Brain microvascular endothelial cell (primary cell): ENCODE results near the gene ABTB1.

Experiments
- DNase-seq: peaks from one replicate; pipeline ENCODE4 v3.0.0-alpha.2; 2020
- H3K27ac ChIP-seq: fragments of 250-450 bp; sonication (Bioruptor Pico); 2 replicates; pipeline ENCODE4 v1.5.1; 2020; ENCODE audit warnings: mild to moderate bottlenecking, moderate library complexity
- H3K27me3 ChIP-seq: fragments of 250-450 bp; sonication (Bioruptor Pico); replicated peaks from 2 replicates; pipeline ENCODE4 v1.5.1; 2020; ENCODE audit warnings: mild to moderate bottlenecking
- H3K36me3 ChIP-seq: fragments of 250-450 bp; sonication (Bioruptor Pico); replicated peaks from 2 replicates; pipeline ENCODE4 v1.5.1; 2020; ENCODE audit warnings: mild to moderate bottlenecking
- H3K4me3 ChIP-seq: 2 replicates; pipeline ENCODE4 v1.5.1; 2011; ENCODE audit warnings: low read depth, mild to moderate bottlenecking, control low read depth, low read length, moderate library complexity
- in situ Hi-C: cut with HindIII; loops from 2 replicates; pipeline ENCODE4 v1.10.0; 2017; ENCODE audit warnings: low sequenced_read_pairs, low pct_ligation_motif_present
- TF ChIP-seq, protein P1 (sequence below): IDR thresholded peaks from 2 replicates; pipeline ENCODE4 v1.5.1; 2011; ENCODE audit warnings: low read depth, mild to moderate bottlenecking, moderate library complexity, low read length, control low read depth, inconsistent platforms; ENCODE audit errors: missing control alignments

The ABTB1 gene

DNA sequence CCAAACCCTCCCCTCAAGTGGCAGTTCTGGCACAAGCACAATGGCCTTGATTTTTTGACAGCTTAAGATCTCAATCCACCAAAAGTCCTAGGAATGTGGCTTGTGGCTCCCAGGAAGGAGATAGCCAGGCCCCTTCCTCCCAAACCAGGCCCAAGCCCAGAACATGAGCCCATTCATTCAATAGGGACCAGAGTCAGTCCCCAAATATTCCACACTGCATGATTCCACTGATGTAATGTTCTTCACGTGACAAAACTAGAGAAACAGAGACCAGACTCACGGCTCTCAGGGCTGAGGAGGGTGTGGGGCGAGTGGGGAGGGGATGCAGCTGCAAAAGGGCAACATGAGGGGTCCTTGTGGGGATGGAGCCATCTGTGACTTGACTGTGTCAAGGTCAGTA, 25.5 kb downstream of the ABTB1 start:
- no peak for DNase-seq
- in situ Hi-C loops, result no loop called here
- no peak overlapping the region for H3K4me3 ChIP-seq
- H3K27ac ChIP-seq, result no peak overlapping the region
- no peaks in the 10 kb centered on the region for H3K27me3 ChIP-seq
- TF ChIP-seq, protein P1, sequence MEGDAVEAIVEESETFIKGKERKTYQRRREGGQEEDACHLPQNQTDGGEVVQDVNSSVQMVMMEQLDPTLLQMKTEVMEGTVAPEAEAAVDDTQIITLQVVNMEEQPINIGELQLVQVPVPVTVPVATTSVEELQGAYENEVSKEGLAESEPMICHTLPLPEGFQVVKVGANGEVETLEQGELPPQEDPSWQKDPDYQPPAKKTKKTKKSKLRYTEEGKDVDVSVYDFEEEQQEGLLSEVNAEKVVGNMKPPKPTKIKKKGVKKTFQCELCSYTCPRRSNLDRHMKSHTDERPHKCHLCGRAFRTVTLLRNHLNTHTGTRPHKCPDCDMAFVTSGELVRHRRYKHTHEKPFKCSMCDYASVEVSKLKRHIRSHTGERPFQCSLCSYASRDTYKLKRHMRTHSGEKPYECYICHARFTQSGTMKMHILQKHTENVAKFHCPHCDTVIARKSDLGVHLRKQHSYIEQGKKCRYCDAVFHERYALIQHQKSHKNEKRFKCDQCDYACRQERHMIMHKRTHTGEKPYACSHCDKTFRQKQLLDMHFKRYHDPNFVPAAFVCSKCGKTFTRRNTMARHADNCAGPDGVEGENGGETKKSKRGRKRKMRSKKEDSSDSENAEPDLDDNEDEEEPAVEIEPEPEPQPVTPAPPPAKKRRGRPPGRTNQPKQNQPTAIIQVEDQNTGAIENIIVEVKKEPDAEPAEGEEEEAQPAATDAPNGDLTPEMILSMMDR, result no peak
- no peaks in the 10 kb centered on the region for H3K36me3 ChIP-seq

DNA sequence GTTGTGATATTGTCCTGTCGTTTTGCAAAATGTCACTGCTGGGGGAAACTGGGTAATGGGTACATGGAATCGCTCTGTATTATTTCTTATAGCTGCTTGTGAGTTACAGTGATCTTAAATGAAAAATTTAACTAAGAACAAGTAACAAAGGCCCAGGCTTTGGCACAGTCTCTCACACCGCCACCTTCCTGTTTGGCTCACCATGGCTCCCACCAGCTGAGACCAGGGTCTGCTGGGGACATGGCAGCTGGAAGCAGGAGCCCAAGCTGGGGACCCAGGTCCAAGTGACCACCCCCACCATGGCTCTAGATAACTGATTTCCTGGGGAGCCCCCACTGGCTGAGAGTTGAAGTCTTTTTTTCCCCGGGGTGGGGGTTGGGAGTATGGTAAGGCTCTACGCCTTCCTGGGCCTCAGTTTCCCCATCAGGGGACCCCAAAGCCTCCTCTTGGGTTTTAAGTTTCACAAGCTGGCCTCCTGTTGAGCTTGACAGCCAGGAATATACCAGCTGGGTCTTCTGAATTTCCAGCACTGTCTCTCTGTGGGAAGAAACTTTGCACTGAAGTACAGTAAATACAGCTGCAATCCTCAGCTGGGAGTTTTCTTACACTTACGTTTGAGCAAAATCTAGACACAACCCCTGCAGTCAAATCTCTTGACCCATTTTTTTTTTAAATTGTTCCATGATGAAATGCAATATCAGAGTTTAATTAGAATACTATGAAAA, 26.1 kb downstream of the ABTB1 start:
- in situ Hi-C loops, result no loop called here
- DNase-seq, result no peak
- TF ChIP-seq, protein P1, result no peak

DNA sequence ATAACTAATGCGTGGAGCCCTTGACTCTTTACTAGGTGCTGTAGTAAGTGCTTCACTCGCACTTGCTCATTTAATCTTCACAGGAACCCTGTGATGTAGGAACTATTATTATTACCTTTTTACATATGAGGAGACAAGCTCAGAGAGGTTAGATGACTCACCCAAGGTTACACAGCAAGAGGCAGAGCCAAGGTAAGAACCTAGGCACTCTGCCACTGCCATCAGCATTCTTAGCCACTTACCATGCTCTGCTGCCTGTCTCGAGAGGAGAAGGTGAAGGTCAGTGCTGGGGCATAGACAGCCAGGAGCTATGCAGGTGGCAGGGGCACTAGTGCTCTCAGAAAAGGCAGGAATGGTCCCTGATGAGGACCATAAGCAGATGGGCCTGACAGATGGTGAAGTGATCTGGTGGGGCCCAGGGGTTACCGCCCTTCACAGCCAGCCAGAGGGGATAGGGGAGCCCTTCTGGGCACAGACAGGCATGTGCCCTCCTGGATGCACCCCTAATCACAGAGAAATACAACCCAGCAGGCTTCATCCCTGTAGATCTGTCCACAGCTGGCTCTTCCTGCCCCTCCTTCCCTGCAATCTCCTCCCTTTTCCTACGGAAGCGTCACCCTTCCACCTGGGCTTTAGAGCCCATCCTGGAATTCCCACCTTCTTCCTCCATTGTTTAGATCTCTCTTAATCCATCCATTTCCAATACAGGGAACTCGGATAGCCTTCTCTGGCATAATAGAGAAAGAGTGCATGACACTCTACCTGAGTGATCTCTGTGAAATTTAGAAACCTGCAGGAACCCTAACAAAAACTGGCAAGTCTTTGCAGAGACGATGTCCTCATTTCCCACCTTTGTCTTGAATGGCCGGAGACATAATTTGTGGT, 26.9 kb downstream of the ABTB1 start:
- TF ChIP-seq, protein P1, result no peak
- no peaks in the 10 kb centered on the region for H3K36me3 ChIP-seq
- in situ Hi-C loops, result no loop called here
- H3K27ac ChIP-seq, result no peak overlapping the region
- H3K4me3 ChIP-seq, result no peak overlapping the region
- no peaks in the 10 kb centered on the region for H3K27me3 ChIP-seq
- DNase-seq, result no peak

More for the DNA sequence above, 26.1 kb downstream of the ABTB1 start:
- H3K27me3 ChIP-seq, result no peaks in the 10 kb centered on the region
- no peaks in the 10 kb centered on the region for H3K36me3 ChIP-seq
- no peak overlapping the region for H3K27ac ChIP-seq
- no peak overlapping the region for H3K4me3 ChIP-seq

DNA sequence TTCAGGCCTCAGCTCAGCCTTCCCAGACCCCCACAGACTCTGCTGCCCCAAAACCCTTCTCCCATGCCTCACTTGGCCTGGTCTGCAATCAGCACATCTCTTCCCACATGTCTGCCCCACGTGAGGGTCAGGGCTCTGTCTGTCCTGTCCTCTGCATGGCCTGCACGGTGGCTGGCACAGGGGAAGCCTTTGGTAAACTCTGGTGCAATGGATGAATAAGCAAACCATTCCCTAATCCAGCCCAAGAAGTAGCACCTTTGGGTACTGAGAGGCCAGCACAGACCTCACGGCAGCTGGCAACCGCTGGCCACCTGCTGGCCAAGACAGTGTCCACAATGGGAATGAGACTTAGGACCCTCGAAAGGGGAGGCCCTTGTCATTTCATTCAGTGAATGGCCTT, 27.7 kb downstream of the ABTB1 start:
- DNase-seq, result no peak
- H3K4me3 ChIP-seq, result no peak overlapping the region
- H3K27ac ChIP-seq, result no peak overlapping the region
- TF ChIP-seq, protein P1, result peak; percentile 41
- in situ Hi-C loops, result no loop called here
- no peaks in the 10 kb centered on the region for H3K27me3 ChIP-seq
- H3K36me3 ChIP-seq, result no peaks in the 10 kb centered on the region

DNA sequence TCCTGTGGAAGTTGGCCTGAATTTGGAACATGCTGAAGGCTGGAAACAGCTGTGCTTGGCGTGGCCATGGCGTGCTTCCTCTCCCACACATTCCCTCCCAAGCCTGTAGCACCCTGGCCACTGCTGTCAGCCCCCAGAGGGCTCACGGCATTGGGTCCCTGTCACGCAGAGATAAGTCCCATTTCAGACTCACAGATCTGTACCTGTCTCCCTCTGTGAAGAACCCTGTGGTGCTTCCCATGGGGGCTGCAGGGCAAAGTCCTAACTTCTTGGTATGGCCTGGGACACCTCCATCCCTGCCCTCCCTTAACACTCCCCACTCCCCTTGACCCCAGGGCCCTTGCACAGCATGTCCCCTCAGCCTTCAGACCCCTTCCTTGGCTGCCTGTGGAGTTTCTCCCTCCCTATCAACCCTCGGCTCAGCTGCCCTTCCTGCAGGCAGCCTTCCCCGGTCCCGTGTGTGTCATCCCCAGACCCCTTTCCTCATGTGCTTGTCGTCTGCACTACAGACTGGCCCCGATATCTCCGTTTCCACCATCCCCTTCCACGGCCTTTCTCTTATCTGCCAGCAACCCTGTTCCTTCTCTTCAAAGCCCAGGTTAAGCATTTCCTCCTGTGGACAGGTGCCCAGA, 28.6 kb downstream of the ABTB1 start:
- H3K36me3 ChIP-seq, result no peaks in the 10 kb centered on the region
- no peaks in the 10 kb centered on the region for H3K27me3 ChIP-seq
- TF ChIP-seq, protein P1, result no peak
- no peak overlapping the region for H3K27ac ChIP-seq
- no peak overlapping the region for H3K4me3 ChIP-seq
- DNase-seq, result no peak
- in situ Hi-C loops, result no loop called here
